SK-N-MC (cell line): ENCODE data around the gene TICAM1.

Source experiments
- EZH2 ChIP-seq: fragments of 200-600 bp; sonication (generic); IDR thresholded peaks from one replicate; pipeline ENCODE4 v1.6.1; 2017; ENCODE audit warnings: antibody characterized with exemption
- FOXP2 ChIP-seq: optimal IDR thresholded peaks from 2 replicates; pipeline ENCODE3; 2011; ENCODE audit warnings: mild to moderate bottlenecking, moderate library complexity; ENCODE audit not compliant: insufficient read depth; ENCODE audit errors: extremely low read length, control extremely low read depth
- POLR2AphosphoS5 ChIP-seq: IDR thresholded peaks from 2 replicates; pipeline ENCODE4 v1.6.1; 2012; ENCODE audit warnings: mild to moderate bottlenecking, low read depth, low read length, borderline replicate concordance

DNA sequence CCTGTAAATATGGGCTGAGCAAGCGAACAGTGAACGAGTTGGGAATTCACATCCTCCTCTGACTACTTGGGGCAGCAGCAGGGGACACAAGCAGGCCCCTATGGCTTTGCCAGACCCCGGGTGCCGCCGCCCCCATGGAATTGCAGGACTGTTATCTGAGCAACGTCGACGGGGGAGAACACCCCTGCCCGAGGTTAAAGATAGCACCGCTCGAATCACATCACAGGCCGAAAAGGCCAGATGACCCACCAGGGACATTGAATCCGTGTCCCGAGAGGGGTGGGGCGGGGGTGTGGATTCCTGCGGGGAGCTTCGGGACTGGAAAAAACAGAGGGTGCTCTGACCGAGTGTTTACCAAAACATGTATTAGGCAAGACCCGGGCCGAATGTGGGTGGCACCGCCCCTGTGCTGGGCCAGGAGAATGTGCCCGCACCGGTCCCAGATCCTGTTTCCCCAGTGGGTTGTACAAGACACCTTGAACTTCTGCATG lies 30.9 kb downstream of the TICAM1 start:
- TF ChIP-seq POLR2AphosphoS5 (no peak), EZH2 (no peak), FOXP2 (no peak)
